HG03469 (cell line): ENCODE measurements around the gene LZTS2.

ENCODE experiments used
- ATAC-seq: cut with Tn5 transposase; IDR thresholded peaks from one replicate; pipeline ENCODE4 v1.9.1; 2021; ENCODE audit warnings: mild to moderate bottlenecking, moderate library complexity, moderate number of reproducible peaks; ENCODE audit not compliant: unreplicated experiment

The LZTS2 gene

DNA sequence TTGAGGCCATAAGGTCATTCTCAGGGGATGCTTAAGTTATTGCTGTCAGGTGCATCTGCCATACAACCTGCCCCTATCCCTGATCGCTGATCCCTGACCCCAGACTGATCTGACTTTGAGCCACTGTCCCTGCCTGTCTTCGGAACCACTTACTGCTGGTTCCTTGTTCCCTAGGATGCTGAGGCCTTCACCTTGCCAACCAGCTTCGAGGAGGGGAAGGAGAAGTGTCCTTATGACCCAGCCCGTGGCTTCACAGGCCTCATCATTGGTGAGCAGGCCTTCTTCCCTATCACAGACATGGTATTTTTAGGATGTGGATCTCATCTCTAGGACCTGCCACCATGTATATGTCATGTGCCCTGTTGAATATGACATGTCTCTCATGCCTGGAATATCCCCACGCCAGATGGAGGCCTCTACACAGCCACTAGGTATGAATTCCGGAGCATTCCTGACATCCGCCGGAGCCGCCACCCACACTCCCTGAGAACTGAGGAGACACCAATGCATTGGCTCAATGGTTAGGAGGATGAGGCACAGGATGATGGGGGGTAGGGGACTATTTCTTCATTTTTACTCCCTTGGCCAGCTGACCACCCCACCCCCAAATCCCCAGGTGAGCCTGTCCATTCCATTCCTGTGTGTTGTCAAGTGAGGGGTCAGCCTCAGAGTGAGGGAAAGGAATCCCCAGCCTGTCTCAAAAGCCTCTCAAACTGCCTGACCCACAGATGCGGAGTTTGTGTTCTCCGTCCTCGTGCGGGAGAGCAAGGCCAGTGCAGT, 21.3 kb upstream of the LZTS2 start:
- ATAC-seq: no peak

- ATAC-seq: no peak
Observed at GRCh38 chr10:100978901-100979195, 20.8 kb upstream of the LZTS2 start.

- ATAC-seq: no peak
Observed at GRCh38 chr10:100979791-100980272, 19.8 kb upstream of the LZTS2 start.

GRCh38 chr10:100980311-100980710, 19.3 kb upstream of the LZTS2 start:
- ATAC-seq: no peak

DNA sequence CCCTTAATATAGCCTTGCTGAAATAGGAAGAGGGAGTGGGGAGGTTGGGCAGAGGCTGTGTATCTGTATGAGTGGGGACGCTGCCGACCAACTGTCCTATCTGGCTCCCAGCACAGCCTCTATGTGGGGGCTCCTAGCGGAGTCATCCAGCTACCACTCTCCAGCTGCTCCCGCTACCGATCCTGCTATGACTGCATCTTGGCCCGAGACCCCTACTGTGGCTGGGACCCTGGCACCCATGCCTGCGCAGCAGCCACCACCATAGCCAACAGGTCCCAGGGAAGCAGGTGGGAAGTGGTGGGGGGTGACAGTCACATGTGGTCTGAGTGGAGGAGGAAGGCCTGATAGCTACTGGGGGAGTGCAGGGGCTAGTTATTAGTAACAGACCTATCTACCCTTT, 18.9 kb upstream of the LZTS2 start:
- ATAC-seq: no peak

DNA sequence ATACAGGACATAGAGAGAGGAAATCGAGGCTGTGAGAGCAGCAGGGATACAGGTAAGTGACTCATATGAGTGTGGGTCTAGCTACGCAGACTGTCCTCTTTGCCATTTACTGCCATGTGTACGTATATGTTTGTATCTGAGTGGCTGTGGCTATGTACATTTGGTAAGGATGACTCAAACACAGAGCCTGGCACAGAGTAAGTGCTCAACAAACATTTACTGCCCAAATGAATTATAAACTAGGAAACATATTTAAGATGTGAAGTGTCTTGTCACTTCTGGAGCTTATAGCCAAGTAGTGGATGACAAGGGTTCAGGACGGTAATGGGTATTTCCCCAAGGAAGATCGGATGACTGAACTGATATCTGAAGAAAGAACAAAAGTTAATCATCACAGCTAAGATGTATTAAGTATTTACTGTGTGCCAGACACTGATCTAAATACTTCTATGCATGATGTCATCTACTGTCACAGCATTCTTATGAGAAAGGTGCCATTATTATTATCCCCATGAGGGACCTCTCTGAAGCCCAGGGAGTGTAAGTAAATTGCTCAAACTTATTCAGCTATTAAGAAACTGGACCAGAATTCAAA, 18.3 kb upstream of the LZTS2 start:
- ATAC-seq: no peak

DNA sequence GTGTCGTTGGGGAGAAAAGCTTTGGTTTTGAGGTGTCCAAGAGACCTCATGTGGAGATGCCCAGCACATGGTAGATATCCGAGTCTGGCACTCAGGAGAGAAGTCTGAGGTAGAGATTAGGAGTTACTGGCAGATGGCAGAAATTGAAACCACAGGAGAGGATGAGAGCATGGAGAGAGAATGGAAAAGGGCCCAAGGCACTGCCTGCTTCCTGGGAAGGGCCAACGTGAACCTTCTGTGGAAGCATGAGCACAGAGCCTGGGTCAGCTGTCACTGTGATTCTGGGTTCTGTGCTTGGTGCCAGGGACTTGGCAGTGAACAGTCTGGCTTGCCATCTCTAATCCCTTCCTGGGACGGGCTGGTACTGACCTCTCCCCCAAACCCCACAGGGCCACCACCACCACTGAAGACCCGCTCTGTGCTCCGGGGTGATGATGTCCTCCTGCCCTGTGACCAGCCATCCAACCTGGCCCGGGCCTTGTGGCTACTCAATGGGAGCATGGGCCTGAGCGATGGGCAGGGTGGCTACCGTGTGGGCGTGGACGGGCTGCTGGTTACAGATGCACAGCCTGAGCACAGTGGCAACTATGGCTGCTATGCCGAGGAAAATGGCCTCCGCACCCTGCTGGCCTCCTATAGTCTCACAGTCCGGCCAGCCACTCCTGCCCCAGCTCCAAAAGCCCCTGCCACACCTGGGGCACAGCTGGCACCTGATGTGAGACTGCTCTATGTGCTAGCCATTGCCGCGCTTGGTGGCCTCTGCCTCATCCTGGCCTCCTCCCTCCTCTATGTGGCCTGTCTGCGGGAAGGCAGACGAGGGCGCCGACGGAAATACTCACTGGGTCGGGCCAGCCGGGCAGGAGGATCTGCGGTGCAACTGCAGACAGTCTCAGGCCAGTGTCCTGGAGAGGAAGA, 16.4 kb upstream of the LZTS2 start:
- ATAC-seq: no peak

GRCh38 chr10:100983868-100984671, 15.5 kb upstream of the LZTS2 start:
- no peak for ATAC-seq

- ATAC-seq: no peak
Observed at GRCh38 chr10:100984672-100985177, 14.9 kb upstream of the LZTS2 start.

GRCh38 chr10:100985336-100985735, 14.3 kb upstream of the LZTS2 start:
- ATAC-seq: no peak

- ATAC-seq: no peak
Observed at GRCh38 chr10:100986623-100986951, 13.0 kb upstream of the LZTS2 start.

- no peak for ATAC-seq
Observed at GRCh38 chr10:100986952-100987684, 12.5 kb upstream of the LZTS2 start, which contains the start of the genes MRPL43 and TWNK. Gene MRPL43 (minus strand): TSS chr10:100987497. CDS start chr10:100987443, 54 bp downstream. Gene TWNK (plus strand): TSS chr10:100987543. CDS start chr10:100988211, 668 bp downstream.

- no peak for ATAC-seq
Observed at GRCh38 chr10:100987685-100988049, 11.9 kb upstream of the LZTS2 start.

DNA sequence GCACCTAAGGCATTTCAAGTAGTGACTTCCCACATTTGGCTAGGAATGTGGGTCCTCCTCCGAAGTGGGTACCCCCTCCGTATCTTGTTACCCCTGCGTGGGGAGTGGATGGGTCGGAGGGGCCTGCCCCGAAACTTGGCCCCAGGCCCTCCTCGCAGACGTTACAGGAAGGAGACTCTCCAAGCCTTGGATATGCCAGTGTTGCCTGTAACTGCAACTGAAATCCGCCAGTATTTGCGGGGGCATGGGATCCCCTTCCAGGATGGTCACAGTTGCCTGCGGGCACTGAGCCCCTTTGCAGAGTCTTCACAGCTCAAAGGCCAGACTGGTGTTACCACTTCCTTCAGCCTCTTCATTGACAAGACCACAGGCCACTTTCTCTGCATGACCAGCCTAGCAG, 11.4 kb upstream of the LZTS2 start:
- ATAC-seq: no peak

GRCh38 chr10:100989088-100989487, 10.5 kb upstream of the LZTS2 start:
- ATAC-seq: no peak

DNA sequence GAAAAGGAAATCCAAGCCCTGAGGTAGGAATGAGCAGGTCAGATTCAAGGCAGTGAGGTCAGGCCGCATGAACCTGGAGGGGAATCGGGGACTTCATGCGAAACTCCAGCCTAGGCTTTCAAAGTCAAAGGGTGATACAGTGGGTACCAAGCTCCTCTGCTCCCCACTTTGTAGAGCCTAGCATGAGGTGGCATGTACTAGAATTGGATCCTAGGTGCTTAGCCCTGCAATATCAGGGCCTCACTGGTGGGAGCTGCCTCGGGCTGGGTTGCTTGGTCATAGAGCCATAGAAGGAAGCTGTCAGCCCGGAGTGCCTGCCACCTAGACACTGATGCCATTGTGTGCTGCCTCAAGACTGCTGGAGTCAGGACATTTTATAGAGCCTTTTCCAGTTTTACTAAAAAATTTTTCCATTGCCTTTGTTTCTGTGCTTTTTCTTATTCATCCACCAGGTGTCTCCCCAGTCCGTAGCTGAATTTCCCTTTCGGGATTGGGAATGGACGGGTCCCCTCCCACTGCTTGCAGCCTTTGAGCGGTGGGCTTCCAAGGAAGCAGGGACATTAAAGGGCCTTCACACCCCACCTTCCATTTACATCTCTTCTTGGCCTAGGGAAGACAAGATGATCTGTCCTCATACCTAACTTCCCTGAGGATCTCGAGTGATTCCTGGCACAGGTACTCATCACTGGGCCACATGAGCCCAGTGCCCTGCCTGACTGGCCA, 5.5 kb upstream of the LZTS2 start:
- no peak for ATAC-seq

- no peak for ATAC-seq
Observed at GRCh38 chr10:100995181-100995580, 4.4 kb upstream of the LZTS2 start.

DNA sequence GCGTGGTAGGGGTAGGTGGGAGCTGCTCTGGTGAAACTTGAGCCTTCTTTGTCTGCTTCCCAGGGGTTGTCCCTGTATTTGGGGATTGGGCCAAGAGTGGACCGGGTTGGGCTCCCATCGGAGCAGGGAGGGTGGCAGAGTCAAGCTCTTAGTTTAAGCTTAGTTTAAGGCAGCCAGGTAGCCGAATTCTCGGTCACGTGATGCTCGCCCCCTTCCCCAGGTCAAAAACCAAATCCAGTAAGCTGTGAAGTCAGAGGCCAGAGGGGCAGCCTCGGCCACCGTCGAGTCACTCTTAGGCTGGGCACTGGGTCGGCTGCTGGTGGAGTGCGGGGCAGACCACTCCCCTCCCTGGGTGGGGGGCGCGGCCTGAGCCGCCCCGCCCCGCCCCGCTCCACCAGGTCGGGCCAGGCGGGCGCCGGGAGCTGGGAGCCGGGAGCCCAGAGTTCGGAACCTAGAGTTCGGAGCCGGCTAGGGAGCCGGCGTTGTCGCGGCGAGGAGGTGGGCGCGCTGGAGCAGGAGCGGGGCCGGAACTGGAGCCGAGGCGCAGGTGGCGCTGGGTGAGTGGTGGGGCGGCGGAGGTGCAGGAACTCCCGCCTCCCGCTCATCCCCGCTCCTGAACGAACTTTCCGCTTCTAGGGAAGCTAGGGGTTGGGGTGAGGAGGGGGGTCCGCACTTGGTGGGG, 2.8 kb upstream of the LZTS2 start:
- no peak for ATAC-seq
